ENCODE measurements around the gene CHKA. TPM values are rescaled to one million over a fixed set of nuclear protein-coding genes. Genes with fewer than 3 reads are reported as not detected.
A peak's percentile ranks its signal among the peaks of the same experiment; 100 is the strongest.

Gene CHKA
- total and polyA plus RNA-seq, 9 of the 15 experiments (the other 6 are each of a cell fraction or from before 2014, with no cell fraction given), result 3.6 to 37.0 (median 30.2) TPM

DNA sequence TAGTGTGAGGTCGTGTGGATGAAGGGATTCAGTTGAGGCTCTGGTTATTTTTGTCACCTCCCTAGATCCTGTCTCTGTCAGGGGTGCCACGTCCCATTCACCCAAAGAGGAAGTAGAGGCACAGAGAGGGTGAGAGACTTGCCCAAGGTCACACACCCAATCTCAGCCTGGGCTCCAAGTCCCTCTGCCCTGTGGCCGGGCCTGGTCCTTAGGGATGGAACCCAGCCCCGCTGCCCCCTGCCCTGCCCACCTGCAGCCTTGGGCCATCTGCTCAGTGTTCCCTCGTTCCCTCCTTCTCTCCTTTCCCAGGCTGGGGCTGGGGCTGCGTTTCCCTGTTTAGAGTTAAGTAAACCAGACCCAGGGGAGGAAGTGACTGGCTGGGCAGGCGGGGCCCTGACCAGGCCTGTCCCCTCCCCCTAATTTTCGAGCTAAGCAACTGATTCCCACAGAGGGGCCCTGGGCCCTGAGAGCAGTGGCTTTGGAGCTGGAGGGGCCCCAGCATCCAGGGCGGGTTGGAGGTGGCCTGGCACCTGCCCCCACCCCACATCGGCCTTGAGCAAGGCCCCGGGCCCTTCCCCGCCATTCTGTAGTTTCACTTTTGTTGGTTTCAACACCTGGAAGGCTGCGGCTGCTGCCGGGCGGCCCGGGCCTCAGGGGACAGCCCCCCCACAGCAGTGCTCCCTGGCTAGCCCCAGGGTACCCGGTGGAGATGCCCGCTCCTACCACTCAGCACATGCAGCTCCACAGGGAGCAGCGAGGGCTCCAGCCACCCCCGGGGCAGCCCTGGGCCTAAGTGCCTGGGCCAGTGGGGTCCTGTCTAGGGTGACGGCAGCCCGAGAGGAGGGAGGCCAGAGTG lies 80.9 kb downstream of the CHKA start (continued):
- no peak for TF ChIP-seq SRSF9 (IDR thresholded peaks at IDR 0.05; ENCODE audit: borderline replicate concordance, low read depth, low read length)
- TF ChIP-seq, protein P1, sequence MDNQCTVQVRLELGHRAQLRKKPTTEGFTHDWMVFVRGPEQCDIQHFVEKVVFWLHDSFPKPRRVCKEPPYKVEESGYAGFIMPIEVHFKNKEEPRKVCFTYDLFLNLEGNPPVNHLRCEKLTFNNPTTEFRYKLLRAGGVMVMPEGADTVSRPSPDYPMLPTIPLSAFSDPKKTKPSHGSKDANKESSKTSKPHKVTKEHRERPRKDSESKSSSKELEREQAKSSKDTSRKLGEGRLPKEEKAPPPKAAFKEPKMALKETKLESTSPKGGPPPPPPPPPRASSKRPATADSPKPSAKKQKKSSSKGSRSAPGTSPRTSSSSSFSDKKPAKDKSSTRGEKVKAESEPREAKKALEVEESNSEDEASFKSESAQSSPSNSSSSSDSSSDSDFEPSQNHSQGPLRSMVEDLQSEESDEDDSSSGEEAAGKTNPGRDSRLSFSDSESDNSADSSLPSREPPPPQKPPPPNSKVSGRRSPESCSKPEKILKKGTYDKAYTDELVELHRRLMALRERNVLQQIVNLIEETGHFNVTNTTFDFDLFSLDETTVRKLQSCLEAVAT (IDR thresholded peaks at IDR 0.05), result no peak
- TF ChIP-seq E2F8 (IDR thresholded peaks at IDR 0.05; ENCODE audit: low read depth, partially characterized antibody), result no peak
- peak in 1 of 2 experiments; percentile 7; a peak in 1 of 4 replicates for TF ChIP-seq MAZ (CRISPR knock-in tag; conservative IDR thresholded peaks at IDR 0.05 in 1 of 2, IDR thresholded peaks at IDR 0.05 in 1 of 2)
- TF ChIP-seq KLF16 (IDR thresholded peaks at IDR 0.05), result no peak
- TF ChIP-seq ZNF212 (CRISPR knock-in tag; IDR thresholded peaks at IDR 0.05), result no peak
- peak; percentile 35; the same call in 1 of the 2 replicates for TF ChIP-seq CTBP1 (IDR thresholded peaks at IDR 0.05; ENCODE audit: borderline replicate concordance)
- TF ChIP-seq ZFP36 (IDR thresholded peaks at IDR 0.05; ENCODE audit: low read depth, low read length, partially characterized antibody), result peak; percentile 87
- no peak for TF ChIP-seq TCF15 (CRISPR knock-in tag; IDR thresholded peaks at IDR 0.05)
- TF ChIP-seq RBM14 (IDR thresholded peaks at IDR 0.05; ENCODE audit: borderline replicate concordance, insufficient read depth, low read depth, low read length), result 0 out of 2 replicates have a peak, but pooled peaks have one; percentile 37
- no peak for TF ChIP-seq E2F5 (CRISPR knock-in tag; IDR thresholded peaks at IDR 0.05)
- no peak for TF ChIP-seq SLC30A9 (CRISPR knock-in tag; IDR thresholded peaks at IDR 0.05)
- TF ChIP-seq ELF1 (tag; IDR thresholded peaks at IDR 0.05), result no peak
- TF ChIP-seq, protein P2, sequence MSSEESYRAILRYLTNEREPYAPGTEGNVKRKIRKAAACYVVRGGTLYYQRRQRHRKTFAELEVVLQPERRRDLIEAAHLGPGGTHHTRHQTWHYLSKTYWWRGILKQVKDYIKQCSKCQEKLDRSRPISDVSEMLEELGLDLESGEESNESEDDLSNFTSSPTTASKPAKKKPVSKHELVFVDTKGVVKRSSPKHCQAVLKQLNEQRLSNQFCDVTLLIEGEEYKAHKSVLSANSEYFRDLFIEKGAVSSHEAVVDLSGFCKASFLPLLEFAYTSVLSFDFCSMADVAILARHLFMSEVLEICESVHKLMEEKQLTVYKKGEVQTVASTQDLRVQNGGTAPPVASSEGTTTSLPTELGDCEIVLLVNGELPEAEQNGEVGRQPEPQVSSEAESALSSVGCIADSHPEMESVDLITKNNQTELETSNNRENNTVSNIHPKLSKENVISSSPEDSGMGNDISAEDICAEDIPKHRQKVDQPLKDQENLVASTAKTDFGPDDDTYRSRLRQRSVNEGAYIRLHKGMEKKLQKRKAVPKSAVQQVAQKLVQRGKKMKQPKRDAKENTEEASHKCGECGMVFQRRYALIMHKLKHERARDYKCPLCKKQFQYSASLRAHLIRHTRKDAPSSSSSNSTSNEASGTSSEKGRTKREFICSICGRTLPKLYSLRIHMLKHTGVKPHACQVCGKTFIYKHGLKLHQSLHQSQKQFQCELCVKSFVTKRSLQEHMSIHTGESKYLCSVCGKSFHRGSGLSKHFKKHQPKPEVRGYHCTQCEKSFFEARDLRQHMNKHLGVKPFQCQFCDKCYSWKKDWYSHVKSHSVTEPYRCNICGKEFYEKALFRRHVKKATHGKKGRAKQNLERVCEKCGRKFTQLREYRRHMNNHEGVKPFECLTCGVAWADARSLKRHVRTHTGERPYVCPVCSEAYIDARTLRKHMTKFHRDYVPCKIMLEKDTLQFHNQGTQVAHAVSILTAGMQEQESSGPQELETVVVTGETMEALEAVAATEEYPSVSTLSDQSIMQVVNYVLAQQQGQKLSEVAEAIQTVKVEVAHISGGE (CRISPR knock-in tag; IDR thresholded peaks at IDR 0.05), result 0 out of 6 replicates have a peak, but pooled peaks of 1 of the 3 experiments have one; percentile 6
- no peak; the same call in 1 of the 2 replicates for TF ChIP-seq ZBTB7A (IDR thresholded peaks at IDR 0.05; ENCODE audit: borderline replicate concordance, control insufficient read depth, low read depth, low read length)
- TF ChIP-seq TAF1 (IDR thresholded peaks at IDR 0.05; ENCODE audit: control insufficient read depth, extremely low read depth, insufficient read depth, low read length, severe bottlenecking), result no peak
